LNCaP clone FGC (cell line): Measurements from ENCODE around the gene CAPG.
"Not testable (repeated sequence)": the region's sequence is repeated elsewhere in the genome, so short reads cannot be mapped to it uniquely, and the experiment has no call there.

Source experiments
- DNase-seq: peaks from one replicate; pipeline ENCODE4 v3.0.0-alpha.2; 2011; ENCODE audit warnings: low read depth
- H3K4me3 ChIP-seq: 2 replicates; pipeline ENCODE4 v1.5.1; 2011; ENCODE audit warnings: mild to moderate bottlenecking, low read depth, low read length, control low read depth
- CTCF ChIP-seq: IDR thresholded peaks from 2 replicates; pipeline ENCODE4 v1.5.1; 2012; ENCODE audit warnings: mild to moderate bottlenecking; ENCODE audit not compliant: control insufficient read depth, insufficient read depth; ENCODE audit errors: extremely low read depth

Gene CAPG

DNA sequence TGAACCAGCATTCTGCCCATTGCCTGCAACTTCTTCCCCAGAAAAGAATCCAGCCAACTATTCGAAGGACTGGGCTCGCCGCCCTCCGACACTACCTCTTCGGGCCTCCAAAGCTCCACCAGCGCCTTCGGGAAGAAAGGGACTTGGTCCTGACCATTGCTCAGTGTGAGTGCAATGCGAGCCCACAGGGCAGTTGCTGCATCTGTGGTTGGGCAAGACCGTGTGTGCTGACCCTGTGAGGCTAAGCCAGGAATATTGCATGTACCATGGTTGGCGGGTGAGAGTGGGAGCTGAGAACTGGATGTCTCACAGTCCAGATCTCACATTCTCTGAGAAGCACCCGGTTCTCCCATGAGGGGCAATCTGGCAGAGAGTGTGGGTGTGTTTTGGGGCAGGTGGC, 39.1 kb downstream of the CAPG start:
- no peak for TF ChIP-seq CTCF
- DNase-seq = no peak

GRCh38 chr2:85369500-85369899, 40.7 kb downstream of the CAPG start:
- peak; percentile 88 for DNase-seq
- TF ChIP-seq CTCF = no peak
- no peak overlapping the region for H3K4me3 ChIP-seq

More for the DNA sequence above, 39.1 kb downstream of the CAPG start:
- no peak overlapping the region for H3K4me3 ChIP-seq

- TF ChIP-seq CTCF = no peak
- no peak overlapping the region for H3K4me3 ChIP-seq
- no peak for DNase-seq
Measured at GRCh38 chr2:85368921-85369320, 41.2 kb downstream of the CAPG start.

DNA sequence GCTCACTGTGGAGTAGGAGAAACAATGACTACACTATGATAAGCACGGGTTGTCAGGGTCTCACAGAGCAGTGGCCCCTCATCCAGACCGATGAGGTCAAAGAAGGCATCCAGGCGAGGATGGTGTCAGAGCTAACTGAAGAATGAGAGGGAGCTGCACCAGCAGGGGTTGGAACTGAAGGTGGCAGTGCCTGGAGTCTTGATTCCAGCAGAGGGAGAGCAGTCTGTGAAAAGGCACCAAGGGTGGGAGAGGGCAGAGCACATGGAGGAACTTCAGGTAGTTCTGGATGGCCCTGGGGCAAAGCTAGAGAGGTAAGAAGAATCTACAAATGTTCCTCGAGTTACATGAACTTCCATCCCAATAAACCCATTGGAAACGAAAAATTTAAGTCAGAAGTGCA, 43.0 kb downstream of the CAPG start:
- no peak overlapping the region for H3K4me3 ChIP-seq
- TF ChIP-seq CTCF = no peak
- DNase-seq = no peak

DNA sequence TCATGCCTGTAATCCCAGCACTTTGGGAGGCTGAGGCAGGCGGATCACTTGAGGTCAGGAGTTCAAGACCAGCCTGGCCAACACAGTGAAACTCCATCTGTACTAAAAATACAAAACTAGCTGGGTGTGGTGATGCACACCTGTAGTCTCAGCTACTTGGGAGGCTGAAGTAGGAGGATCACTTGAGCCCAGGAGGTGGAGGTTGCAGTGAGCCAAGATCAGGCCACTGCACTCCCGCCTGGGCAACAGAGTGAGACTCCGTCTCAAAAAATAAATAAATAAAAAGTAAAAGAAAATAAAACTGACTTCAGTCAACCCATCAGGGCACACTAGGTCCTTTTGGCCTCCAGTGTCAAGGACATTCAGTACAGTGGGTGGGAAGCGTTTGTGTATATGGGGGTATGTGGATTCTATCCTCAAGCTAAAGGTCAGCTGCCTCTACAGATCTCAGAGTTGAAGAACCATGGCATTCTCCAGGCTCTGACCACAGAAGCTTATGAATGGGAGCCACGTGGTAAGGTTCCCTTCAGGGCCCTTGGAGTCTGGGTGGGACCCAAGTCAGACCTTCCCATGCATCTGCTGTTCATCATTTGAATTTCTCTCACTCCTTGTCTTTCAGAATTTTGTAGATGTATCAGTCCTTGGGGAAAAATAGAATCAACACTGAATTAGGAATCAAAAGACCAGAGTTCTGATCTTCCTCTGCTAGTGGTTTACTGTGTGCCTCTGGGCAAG, 47.3 kb downstream of the CAPG start:
- H3K4me3 ChIP-seq, DNase-seq: not testable (repeated sequence)

DNA sequence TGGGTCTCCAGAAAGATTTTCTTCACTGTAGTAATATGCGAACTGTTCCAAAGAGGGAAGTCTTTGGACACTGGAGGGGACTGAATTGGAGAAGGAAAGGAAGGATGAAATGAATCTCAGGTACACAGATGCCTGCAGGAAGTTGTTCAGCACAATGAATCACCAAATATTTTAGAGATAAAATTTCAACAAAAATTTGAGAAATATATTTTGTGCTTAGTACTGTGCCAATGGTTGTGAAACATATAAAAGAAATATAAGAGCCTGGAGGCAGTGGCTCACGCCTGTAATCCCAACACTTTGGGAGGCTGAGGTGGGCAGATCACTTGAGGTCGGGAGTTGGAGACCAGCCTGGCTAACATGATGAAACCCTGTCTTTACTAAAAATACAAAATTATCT, 52.4 kb downstream of the CAPG start:
- H3K4me3 ChIP-seq = no peak overlapping the region

DNA sequence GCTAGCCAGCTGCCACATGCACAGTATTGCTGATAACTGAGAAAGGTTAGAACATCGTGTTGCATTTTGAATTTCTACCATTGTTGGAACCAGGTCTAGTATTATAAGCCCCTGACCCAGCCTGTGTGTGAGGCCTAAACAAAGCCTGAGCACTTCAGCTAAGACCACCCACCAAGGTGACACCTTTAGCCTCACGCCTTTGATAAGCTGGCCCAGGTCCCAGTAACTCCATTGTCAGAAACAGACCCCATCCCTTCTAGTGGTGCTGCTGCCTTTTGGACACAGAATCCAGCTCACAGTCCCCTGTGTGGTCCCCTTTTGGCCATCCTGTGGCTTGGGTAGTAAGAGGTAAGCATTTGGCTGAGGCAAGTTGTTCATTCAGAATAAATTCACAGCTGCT, 54.0 kb downstream of the CAPG start:
- H3K4me3 ChIP-seq = no peak overlapping the region

More for the DNA sequence above, 52.4 kb downstream of the CAPG start:
- no peak for TF ChIP-seq CTCF
- DNase-seq = no peak

More for the DNA sequence above, 54.0 kb downstream of the CAPG start:
- no peak for TF ChIP-seq CTCF
- no peak for DNase-seq
